KOPT-K1 (cell line): ENCODE results near the gene CREG1.

Source experiments
- H3K27ac ChIP-seq: fragments of 200-600 bp; sonication (generic); 2 replicates; pipeline ENCODE4 v1.5.1; 2016; ENCODE audit warnings: antibody characterized with exemption, mild to moderate bottlenecking, low read depth, low read length; ENCODE audit not compliant: poor library complexity, severe bottlenecking
- H3K36me3 ChIP-seq: fragments of 200-600 bp; sonication (generic); 2 replicates; pipeline ENCODE4 v1.5.1; 2017; ENCODE audit warnings: antibody characterized with exemption, mild to moderate bottlenecking, low read length, moderate library complexity; ENCODE audit not compliant: insufficient read depth
- H3K9me3 ChIP-seq: fragments of 200-600 bp; sonication (generic); 2 replicates; pipeline ENCODE4 v1.5.1; 2017; ENCODE audit warnings: antibody characterized with exemption, low read length, mild to moderate bottlenecking; ENCODE audit not compliant: insufficient read depth, poor library complexity, severe bottlenecking

Gene CREG1

DNA sequence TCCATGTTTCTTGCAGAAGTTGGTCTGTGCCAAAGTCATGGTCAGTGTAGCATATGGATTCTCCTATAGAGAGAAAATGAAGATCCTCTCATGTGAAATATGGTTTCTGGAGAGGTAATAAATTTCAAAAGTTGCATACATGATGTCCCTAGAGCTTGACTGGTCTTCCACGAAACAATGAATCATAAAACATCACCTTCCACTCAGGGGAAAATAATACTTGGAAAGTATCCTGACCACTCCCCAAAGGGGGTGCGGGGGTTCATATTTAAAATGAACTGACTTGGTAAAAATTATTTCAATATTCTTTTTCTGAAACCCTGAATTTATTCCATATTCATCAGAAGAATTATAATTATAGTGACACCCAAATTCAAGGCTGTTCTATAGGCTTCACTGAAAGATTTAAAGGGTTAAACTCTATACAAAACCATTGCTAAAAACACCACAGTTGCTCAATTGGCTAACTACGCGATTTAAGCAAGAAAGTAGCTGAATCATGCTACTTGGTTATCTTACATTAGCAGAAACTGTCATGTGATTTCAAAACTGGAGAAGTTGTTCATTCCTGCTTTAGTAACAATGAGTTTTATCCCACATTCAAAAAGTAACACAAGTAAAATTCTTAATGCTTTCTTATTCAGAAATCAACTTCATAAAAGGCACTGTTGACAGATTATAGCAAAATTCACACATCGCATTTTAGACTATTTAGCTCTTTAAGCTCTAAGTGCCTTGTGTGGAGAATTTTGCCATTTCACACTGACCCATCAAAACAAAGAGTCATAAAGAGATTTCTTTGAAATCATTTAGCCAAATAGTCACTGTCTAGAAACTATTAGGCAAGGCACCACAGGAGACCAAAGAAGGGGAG is 5.3 kb downstream of the CREG1 start:
- peaks cover 34% of the 10 kb centered on the region for H3K36me3 ChIP-seq
- H3K9me3 ChIP-seq = no peaks in the 10 kb centered on the region
- no peak overlapping the region for H3K27ac ChIP-seq

- H3K36me3 ChIP-seq = peaks cover 35% of the 10 kb centered on the region
- H3K27ac ChIP-seq = no peak overlapping the region
- H3K9me3 ChIP-seq = no peaks in the 10 kb centered on the region
Observed at GRCh38 chr1:167546935-167547334, 6.6 kb downstream of the CREG1 start.

DNA sequence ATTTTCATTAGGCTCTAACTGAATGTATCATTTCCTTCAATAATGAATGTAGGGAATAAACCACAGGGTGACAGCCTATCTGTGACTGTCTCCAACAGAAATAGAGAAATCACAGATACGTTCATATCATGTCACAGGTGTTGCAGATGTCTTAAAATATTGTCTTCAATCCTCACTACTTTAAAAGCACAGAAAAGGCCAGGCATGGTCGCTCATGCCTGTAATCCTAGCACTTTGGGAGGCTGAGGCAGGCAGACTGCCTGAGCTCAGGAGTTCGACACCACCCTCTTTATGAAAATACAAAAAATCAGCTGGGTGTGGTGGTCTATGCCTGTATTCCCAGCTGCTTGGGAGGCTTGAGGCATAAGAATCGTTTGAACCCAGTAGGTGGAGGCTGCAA is 8.2 kb downstream of the CREG1 start:
- Histone ChIP-seq H3K36me3 (peaks cover 38% of the 10 kb centered on the region), H3K27ac (no peak overlapping the region), H3K9me3 (no peaks in the 10 kb centered on the region)

DNA sequence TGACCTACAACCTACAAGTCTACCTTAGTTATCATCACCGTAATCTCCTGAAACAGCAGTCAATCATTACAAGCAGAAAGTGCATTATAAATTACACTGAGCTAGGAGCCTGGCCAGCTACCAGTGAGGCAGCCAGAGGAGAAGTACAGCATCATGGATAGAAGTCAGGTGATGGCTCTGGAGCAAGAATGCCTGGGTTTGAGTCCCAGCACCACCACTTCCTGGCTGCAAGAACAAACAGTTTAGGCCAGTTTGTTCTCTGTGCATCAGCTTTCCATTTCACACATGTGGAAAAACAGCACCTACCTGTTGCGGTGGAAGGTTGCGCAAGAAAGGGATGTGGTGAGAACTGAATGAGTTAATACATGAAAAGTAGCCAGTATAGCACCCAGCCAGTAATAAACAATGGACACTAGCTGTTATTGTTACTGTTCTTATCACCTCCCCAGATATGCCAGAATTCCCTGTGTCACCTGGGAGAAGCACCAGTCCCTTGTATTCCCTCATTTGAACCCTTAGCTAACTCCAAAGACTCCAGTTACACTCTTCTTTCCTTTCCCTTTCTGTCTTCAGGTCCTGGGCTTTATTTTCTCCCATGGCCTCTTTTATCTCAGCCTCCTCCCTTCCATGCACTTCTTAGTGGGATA is 9.0 kb downstream of the CREG1 start:
- Histone ChIP-seq H3K9me3 (no peaks in the 10 kb centered on the region), H3K36me3 (peaks cover 38% of the 10 kb centered on the region), H3K27ac (no peak overlapping the region)

DNA sequence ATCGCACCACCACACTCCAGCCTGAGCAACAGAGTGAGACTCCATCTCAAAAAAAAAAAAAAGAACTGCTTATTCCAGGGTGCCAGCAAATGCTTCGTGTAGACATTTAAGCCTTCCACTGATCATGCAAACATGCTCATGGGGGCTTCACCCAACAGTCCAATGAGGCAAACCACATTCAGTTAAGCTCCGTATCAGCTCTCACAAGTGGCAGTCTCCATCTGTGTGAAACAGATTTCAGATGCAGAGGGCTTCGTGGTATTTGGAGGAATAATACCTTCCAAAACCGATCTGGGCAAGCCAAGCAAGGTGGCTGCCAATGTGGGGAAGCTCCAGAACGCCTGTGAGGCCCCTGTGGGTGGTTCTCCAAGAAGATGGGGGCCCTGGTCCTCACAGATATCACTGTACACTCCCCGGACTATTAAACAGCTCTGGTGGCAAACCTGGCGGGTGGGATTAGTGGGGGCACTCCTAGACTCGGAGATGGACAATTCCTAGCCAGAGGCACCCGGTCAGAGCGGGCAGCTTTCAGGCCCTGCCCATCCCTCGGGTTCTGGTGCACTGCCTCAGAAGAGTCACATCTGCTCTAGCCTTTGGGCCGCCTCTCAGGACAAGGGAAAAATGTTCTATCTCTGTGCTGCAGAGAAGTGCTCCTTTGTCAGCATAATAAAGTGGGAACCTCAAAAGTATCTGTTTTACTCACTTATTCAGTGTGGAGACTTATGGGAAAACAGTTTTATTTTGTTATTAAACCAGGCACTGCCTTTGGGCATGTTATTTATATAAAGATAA is 10.2 kb downstream of the CREG1 start:
- Histone ChIP-seq H3K9me3 (no peaks in the 10 kb centered on the region), H3K36me3 (peaks cover 38% of the 10 kb centered on the region), H3K27ac (no peak overlapping the region)

DNA sequence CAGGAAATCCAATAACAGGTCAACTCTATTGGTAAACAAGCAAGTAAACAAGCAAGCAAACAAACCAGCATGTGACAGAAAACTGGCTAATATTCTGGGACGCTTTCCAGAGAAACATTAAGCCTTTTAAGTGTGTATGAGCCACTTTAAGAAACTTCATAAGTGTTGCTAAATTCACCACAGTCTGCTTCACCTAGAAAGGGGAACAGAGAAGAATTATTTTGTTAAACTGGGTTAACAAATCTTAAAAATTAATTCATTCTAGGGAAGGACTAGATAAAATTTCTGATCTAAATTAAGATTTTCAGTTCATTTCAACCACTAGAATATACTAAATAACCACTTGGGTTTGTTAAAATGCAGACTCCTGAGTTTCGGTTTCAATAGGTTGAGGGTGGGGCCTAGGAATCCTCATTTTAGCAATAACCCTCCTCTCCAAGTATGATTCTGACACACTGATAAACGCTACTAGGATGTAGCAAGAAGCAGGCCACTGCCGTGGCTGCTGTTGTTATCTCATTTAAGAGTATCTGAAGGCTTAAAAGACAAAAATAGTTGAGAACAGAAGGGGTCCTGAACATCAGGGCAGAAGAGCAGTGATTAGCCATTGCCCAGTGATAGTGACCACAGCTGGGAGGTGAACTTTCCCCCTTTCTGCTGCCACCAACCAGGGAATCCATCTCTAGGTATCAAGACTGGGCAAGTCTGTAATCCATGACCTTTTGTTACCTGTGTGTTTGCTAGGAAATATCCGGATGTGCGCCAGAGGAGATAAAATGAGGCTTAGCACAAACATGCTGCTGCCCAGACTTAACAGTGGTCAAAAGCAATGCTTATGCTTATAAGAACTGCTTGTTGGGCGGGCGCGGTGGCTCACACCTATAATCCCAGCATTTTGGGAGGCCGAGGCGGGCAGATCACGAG is 11.2 kb downstream of the CREG1 start:
- no peak overlapping the region for H3K27ac ChIP-seq
- no peaks in the 10 kb centered on the region for H3K9me3 ChIP-seq
- H3K36me3 ChIP-seq = peaks cover 32% of the 10 kb centered on the region

DNA sequence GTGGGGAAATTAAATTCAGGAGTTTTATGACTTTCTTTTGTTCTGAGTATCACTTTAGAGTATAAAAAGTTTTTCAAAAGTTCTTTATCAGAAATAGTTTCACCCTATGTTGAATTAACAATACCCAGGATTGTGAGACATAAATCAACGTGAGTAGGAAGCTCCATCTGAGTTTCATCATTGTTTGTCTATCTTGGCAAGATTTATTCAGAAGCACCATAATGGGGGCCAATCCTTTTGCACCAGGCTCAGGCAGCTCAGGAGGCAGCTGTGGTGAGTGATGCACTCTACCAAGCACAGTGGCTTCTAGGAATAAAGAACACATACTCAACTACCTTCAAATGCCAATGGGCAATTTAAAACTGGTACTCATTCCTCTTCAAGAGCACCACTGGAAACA is 12.0 kb downstream of the CREG1 start:
- no peak overlapping the region for H3K27ac ChIP-seq
- H3K9me3 ChIP-seq = no peaks in the 10 kb centered on the region
- peaks cover 25% of the 10 kb centered on the region for H3K36me3 ChIP-seq

DNA sequence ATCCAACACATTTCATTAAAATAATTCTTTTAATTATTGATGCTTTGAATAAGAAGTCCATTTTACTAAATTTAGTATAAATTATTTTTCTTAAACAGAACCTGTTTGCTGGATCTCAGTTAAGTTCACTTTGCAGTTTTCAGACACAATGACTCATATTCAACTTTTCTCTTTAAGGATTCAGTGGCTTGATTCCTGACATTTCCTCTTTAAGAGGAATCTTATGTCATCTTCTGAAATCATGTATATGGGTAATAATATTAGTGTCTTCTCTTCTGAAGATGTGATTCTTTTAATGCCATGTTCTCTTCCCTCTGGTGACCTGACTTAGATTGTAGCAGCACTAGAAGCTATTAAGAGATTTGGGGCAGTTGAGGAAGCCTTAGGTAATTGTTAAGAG is 12.6 kb downstream of the CREG1 start:
- no peaks in the 10 kb centered on the region for H3K9me3 ChIP-seq
- peaks cover 25% of the 10 kb centered on the region for H3K36me3 ChIP-seq
- no peak overlapping the region for H3K27ac ChIP-seq

DNA sequence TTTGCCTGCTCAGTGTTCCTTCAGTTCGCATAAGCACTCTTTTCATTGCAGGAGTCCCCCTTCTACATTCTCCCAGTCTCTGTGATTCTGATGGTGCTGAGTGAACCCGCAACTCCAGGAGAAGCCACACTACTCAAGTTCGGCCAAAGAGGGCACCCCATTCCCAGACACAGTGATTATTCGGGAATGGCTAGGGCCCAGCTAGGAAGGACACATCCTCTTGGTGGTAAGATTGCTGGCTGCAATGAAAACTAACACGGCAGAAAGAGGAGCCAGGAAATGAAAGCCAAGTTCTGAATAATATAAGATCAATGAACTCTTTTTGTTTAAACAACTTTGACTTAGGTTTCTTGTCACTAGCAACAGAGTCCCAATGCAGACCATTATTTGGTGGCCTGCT is 14.9 kb downstream of the CREG1 start:
- peaks cover 3% of the 10 kb centered on the region; the same call in 1 of the 2 replicates for H3K36me3 ChIP-seq
- H3K27ac ChIP-seq = no peak overlapping the region
- no peaks in the 10 kb centered on the region for H3K9me3 ChIP-seq

DNA sequence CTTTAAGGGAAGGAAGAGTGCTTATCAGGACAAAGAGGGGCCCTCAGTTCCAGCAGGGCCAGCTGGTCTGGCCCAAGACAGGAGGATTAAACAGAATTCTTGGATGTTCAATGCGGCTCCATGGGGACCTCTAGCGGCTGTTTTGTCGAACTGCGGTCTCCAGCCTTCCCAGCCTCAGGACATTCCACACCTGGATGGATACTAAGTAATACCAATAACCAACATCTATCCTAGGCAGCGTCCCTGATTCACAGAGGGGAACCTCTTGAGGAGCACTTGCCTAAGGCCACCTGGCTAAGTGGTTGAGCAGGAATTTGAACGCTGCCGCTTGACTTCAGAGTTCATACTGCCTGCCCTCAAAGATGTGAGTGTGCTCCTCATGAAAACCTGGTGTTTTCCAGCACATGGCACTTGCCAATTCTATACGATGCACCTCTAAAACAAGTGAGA is 19.7 kb downstream of the CREG1 start:
- Histone ChIP-seq H3K9me3 (no peaks in the 10 kb centered on the region), H3K36me3 (no peaks in the 10 kb centered on the region), H3K27ac (peak overlapping the region; percentile 33)

GRCh38 chr1:167532964-167533824 is 20.4 kb downstream of the CREG1 start:
- Histone ChIP-seq H3K36me3 (no peaks in the 10 kb centered on the region), H3K9me3 (no peaks in the 10 kb centered on the region), H3K27ac (peak overlapping the region; percentile 33)

DNA sequence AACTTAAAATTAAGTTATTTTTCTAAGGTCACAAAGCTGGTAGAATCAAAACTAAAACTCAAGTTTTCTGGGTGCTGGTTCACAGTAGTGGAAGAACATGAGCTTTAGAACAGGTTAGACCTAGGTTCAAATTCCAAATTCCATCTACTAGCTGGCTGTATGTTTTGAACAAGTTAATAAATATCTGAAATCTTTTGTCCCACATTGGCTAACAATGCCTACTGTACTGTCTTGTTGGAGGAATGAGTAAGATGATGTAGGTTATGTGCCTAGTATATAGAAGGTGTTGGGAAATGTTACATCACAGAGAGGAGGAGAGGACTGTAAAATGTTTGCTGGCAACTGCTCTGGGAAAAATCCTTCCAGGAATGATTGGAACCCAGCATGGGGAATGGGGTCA is 21.2 kb downstream of the CREG1 start:
- H3K36me3 ChIP-seq = no peaks in the 10 kb centered on the region
- no peak overlapping the region for H3K27ac ChIP-seq
- no peaks in the 10 kb centered on the region for H3K9me3 ChIP-seq

GRCh38 chr1:167529829-167530474 is 23.6 kb downstream of the CREG1 start:
- Histone ChIP-seq H3K27ac (no peak overlapping the region), H3K36me3 (no peaks in the 10 kb centered on the region), H3K9me3 (no peaks in the 10 kb centered on the region)
